T follicular helper cell (primary cell): ENCODE results near the gene CDKL4.
"Not testable (repeated sequence)": the region's sequence is repeated elsewhere in the genome, so short reads cannot be mapped to it uniquely, and the experiment has no call there.

Experiments
- DNase-seq: peaks from one replicate; pipeline ENCODE4 v3.0.0-alpha.2; 2020; ENCODE audit warnings: low read depth

The CDKL4 gene

DNA sequence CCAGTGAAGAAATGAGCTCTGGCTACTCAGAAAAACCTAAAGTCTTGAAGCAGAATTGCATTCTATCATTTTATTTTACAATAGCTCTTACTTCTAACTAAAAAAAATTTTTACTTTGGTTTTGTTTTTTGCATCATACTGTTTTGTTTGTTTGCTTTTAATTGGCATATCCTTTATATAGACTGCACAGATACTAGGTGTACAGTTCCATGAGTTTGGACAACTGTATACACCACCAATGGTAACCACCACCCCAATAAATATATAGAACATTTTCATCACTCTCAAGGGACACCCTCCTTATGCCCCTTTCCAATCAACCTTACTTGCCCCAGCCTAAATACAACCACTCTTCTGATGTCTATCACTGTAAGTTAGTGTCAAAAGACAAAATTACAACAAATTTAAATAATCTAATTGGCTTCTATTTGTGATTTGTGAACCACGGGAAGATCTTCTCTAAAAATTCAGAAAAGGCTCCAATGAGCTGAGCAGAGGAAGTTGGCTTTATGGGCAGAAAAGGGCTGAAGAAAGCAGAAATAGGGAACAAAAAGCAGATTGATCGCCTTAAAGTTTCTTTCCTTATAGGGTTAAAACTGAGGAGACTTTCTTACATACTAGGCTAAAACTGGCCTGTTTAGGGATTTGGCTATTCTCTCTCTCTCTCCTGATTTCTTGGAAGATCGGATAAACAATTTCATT lies 100.7 kb downstream of the CDKL4 start:
- DNase-seq = no peak

DNA sequence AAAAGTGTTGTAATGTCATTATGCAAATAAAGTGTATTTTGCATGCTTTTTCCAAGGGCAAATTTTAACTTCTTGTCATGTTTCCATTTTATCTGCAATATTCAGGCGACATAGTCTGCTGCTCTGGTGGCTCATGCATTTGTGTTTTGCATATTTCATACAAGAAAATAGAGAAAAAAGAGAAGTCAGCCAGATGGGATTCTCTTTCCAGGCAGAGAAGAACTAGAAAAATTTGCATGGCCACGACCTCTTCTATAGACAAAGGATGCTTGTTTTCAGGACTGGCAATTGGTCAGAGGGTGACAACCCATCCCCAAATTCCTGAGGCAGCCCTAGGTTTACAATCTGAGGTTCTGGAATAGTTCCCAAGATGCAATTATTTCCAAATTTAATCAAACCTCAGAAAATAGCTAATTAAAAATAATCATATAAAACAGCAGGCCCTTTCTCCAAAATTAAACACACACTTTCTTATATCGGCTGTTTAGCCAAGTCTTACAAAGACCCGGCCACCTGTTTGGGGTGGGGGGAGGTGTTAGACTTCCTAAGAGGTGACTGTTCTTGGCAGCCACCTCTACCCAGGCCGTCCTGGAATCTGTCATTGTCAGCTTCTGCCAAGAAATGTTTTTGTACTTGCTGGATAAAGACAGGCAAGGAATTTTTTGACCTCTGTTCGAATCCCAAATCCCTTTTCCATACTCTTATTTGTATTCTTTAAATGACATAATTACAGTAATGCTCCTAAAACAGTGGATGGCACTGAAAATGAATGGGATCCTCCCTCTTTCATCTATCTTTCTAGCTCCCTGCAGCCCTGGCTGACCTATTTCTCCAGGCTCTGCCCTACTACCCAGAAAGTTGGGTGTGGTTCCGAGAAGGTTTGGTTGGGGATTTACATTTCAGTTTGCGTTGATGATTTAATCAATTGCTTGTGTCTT lies 102.2 kb downstream of the CDKL4 start:
- no peak for DNase-seq

DNA sequence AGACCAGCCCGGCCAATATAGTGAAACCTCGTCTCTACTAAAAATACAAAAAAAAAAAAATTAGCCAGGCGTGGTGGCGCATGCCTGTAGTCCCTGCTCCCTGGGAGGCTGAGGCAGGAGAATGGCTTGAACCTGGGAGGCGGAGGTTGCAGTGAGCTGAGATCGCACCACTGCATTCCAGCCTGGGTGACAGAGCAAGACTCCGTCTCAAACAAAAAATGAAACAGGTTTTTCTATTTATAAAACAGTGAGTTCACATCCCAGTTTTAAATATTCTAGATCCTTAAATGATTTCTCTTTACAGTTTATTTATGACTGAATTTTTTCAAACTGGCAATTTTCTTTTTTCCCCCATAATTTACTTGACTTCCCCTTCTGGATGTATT lies 102.8 kb downstream of the CDKL4 start:
- DNase-seq = not testable (repeated sequence)

DNA sequence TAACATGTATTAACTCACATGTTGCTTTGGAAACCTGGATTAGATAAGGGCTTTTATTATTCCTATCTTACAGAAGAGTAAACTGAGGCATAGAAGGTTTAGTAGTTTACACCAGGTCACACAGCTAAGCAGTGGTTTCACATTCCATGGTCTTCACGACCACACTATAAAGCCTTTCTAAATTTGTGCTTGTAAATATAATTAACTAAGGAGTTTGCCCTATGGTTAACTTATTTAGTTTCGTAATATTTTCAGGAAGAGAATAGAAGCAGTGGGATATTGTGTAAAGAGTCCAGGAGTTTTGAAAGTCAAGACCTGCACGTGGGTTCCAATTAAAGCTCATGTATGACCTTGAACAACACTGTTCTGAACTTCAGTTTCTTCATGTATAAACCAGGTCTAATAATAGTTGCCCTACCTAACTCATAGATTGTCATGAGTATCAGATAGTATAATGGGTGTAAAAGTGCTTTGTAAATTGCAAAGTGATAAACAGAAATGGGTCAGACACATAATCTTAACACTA lies 103.4 kb downstream of the CDKL4 start:
- no peak for DNase-seq

DNA sequence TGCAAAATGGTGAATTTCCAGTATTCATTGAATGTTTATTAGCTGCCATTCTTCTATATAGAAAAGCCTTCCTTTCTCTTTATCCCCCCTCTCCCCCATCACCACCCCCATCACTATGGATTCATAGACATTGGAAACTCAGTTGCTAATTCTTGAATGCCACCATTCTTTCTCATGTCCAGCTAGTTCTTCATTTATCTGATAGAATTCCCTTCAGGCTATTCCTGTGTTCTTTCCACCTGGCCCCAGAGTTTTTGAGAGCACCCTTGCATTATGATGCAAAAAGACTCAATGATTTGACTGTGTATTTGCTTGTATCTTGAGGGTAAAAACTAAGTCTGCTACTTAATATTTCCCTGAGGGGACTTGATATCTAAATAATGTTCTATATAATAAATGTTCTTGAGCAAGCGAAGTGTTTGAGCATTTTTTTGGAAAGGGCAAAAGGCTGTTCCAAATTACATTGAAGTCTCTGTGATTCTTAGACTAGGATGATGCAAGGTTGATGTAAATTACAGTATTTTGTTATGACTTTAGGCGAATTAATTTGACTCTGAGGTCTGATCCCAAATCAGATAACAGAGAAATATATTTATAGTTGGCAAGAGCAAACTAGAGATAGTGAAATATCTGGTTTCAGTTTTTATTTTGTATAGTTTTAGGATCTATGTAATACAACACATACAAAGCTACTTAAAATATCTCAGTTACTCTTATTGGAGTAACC lies 104.1 kb downstream of the CDKL4 start:
- no peak for DNase-seq

GRCh38 chr2:39138837-39139211 lies 104.9 kb downstream of the CDKL4 start:
- DNase-seq = no peak

DNA sequence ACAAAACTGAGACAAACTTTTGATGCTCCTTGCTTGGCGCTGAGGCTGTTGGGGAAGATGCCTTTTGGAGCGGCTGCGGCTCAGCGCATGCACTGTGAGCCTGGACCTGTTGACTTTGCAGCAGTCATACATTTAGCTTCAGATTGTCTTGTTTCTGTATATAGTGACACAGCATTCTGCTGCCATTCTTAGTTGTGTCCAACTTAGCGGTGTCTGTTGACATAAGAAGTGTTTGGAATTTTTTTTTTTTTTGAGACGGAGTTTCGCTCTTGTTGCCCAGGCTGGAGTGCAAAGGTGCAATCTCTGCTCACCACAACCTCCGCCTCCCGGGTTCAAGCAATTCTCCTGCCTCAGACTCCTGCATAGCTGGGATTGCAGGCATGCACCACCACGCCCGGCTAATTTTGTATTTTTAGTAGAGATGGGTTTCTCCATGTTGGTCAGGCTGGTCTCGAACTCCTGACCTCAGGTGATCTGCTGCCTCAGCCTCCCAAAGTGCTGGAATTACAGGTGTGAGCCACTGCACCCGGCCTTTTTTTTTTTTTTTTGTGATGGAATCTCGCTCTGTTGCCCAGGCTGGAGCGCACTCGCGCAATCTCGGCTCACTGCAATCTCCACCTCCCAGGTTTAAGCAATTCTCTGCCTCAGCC lies 105.5 kb downstream of the CDKL4 start:
- DNase-seq = not testable (repeated sequence)

- no peak for DNase-seq
These were observed 107.0 kb downstream of the CDKL4 start for GRCh38 chr2:39136799-39137198.

DNA sequence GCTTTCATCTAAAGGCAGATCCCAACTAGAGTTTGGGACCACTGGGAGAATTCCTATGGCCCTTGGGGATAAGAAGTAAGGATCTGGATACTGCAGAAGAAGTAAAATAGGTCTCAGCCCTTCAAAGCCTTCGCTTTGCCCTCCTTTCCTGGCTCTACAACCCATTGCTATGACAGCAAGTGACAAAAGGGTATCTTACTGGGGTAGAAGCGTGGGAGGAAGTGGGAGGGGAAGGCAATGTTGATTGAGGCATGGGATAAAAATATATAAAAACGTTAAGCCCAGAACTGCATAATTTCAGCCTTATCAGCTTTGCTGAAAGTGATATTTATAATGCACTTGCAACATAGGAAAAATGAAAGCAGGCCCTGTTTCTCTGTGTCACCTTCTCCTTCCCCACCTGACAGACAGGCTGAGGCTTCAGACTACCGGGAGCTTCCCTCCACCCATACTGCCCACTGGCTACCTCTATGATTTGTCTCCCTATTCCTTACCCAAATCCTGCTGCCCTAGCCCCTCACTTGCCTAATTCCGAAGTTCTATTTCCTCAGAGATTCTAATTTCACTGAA lies 108.0 kb downstream of the CDKL4 start:
- DNase-seq = no peak

DNA sequence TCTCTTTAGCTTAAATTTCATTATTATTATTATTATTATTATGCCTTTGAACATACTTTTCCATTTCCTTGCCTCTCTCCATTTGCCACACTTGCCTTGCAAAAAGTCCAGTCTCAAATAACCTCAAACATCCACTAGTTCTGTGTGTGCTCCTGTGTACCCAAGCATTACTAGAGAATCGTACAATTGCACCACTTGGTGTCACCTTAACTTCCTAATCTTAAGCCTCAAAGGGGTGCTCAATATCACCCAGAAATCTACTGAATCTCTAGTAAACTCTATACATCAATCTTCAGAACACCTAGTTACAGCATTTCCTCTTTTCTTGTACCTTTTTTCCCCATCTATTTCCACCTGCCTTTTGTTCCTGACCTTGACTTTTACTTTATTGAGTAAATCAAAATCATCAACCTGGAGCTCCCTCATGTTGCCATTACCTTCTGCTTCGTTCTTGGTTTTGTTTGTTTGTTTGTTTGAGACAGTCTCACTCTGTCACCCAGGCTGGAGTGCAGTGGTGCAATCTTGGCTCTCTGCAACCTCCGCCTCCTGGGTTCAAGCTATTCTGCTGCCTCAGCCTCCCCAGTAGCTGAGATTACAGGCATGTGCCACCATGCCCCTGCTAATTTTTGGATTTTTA lies 110.4 kb downstream of the CDKL4 start:
- no peak for DNase-seq

- no peak for DNase-seq
These were observed 114.8 kb downstream of the CDKL4 start for GRCh38 chr2:39128919-39129391.

GRCh38 chr2:39127973-39128372 lies 115.8 kb downstream of the CDKL4 start:
- DNase-seq = no peak
